OCI-LY3 (cell line): ENCODE measurements around the gene CUL9.

Experiments used
- EZH2phosphoT487 ChIP-seq: fragments of 200-600 bp; shearing (Covaris generic); IDR thresholded peaks from 2 replicates; pipeline ENCODE4 v1.6.1; 2018; ENCODE audit warnings: antibody characterized with exemption, mixed run types, low read depth
- TF ChIP-seq, protein P1 (sequence below): fragments of 200-600, 300-600 bp; sonication (generic); IDR thresholded peaks from 2 replicates; pipeline ENCODE4 v1.5.1; 2014; ENCODE audit warnings: antibody characterized with exemption, low read length, low read depth

DNA sequence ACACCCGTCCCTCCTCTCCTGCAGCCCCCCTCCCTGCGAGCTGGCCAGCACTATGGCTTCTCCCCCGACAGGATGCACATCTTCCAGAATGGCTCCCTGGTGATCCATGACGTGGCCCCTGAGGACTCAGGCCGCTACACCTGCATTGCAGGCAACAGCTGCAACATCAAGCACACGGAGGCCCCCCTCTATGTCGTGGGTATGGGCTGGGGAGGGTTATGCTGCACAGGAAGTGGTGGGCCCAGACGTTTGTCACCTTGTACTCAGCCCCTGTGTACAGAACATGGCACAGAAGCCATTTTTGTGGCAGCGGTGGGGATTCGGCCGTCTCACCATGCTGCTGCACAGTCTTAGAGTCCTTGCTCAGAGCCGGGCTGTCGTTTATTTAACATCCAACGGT, 39.9 kb upstream of the CUL9 start:
- TF ChIP-seq, protein P1, sequence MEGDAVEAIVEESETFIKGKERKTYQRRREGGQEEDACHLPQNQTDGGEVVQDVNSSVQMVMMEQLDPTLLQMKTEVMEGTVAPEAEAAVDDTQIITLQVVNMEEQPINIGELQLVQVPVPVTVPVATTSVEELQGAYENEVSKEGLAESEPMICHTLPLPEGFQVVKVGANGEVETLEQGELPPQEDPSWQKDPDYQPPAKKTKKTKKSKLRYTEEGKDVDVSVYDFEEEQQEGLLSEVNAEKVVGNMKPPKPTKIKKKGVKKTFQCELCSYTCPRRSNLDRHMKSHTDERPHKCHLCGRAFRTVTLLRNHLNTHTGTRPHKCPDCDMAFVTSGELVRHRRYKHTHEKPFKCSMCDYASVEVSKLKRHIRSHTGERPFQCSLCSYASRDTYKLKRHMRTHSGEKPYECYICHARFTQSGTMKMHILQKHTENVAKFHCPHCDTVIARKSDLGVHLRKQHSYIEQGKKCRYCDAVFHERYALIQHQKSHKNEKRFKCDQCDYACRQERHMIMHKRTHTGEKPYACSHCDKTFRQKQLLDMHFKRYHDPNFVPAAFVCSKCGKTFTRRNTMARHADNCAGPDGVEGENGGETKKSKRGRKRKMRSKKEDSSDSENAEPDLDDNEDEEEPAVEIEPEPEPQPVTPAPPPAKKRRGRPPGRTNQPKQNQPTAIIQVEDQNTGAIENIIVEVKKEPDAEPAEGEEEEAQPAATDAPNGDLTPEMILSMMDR = no peak
- no peak for TF ChIP-seq EZH2phosphoT487
